OCI-LY3 (cell line): Measurements from ENCODE around the gene TXN.

Experiments
- H2AFZ ChIP-seq: fragments of 200-600, 300-600 bp; shearing (Covaris generic); 2 replicates; pipeline ENCODE4 v1.6.0; 2014; ENCODE audit warnings: antibody characterized with exemption, low read depth, low read length
- H3K27ac ChIP-seq: fragments of 200-600, 300-600 bp; sonication (generic); 2 replicates; pipeline ENCODE4 v1.5.1; 2014; ENCODE audit warnings: mild to moderate bottlenecking, low read length, moderate library complexity, mixed read lengths
- H3K27me3 ChIP-seq: fragments of 200-600, 300-600 bp; sonication (generic); 2 replicates; pipeline ENCODE4 v1.6.1; 2014; ENCODE audit warnings: low read depth, low read length, mixed read lengths
- H3K36me3 ChIP-seq: fragments of 200-600, 300-600 bp; sonication (generic); replicated peaks from 2 replicates; pipeline ENCODE3; 2014; ENCODE audit warnings: low read depth, low read length, mixed read lengths
- H3K4me1 ChIP-seq: fragments of 300-600, 200-600 bp; sonication (generic); 2 replicates; pipeline ENCODE4 v1.6.1; 2014; ENCODE audit warnings: low read length, mixed read lengths
- H3K4me2 ChIP-seq: fragments of 200-600, 300-600 bp; sonication (generic); 2 replicates; pipeline ENCODE4 v1.6.1; 2014; ENCODE audit warnings: low read length, mixed read lengths
- H3K4me3 ChIP-seq: fragments of 300-600, 200-600 bp; sonication (generic); 2 replicates; pipeline ENCODE4 v1.5.1; 2014; ENCODE audit warnings: antibody characterized with exemption, mild to moderate bottlenecking, low read length, moderate library complexity
- H3K79me2 ChIP-seq: fragments of 300-600, 200-600 bp; shearing (Covaris generic); 2 replicates; pipeline ENCODE4 v1.6.1; 2014; ENCODE audit warnings: mild to moderate bottlenecking, low read length, mixed read lengths
- H3K9ac ChIP-seq: fragments of 300-600, 200-600 bp; shearing (Covaris generic); 2 replicates; pipeline ENCODE4 v1.6.0; 2014; ENCODE audit warnings: mild to moderate bottlenecking, low read length, moderate library complexity
- H3K9me3 ChIP-seq: fragments of 200-600, 300-600 bp; shearing (Covaris generic); 2 replicates; pipeline ENCODE4 v1.6.1; 2014; ENCODE audit warnings: low read length, mixed read lengths; ENCODE audit not compliant: insufficient read depth
- H4K20me1 ChIP-seq: fragments of 200-600, 300-600 bp; sonication (generic); 2 replicates; pipeline ENCODE4 v1.6.1; 2016; ENCODE audit warnings: low read length, mixed read lengths; ENCODE audit not compliant: insufficient read depth
- EZH2phosphoT487 ChIP-seq: fragments of 200-600 bp; shearing (Covaris generic); IDR thresholded peaks from 2 replicates; pipeline ENCODE4 v1.6.1; 2018; ENCODE audit warnings: antibody characterized with exemption, mixed run types, low read depth
- TF ChIP-seq, protein P1 (sequence below): fragments of 200-600, 300-600 bp; sonication (generic); IDR thresholded peaks from 2 replicates; pipeline ENCODE4 v1.5.1; 2014; ENCODE audit warnings: antibody characterized with exemption, low read length, low read depth

Gene TXN

DNA sequence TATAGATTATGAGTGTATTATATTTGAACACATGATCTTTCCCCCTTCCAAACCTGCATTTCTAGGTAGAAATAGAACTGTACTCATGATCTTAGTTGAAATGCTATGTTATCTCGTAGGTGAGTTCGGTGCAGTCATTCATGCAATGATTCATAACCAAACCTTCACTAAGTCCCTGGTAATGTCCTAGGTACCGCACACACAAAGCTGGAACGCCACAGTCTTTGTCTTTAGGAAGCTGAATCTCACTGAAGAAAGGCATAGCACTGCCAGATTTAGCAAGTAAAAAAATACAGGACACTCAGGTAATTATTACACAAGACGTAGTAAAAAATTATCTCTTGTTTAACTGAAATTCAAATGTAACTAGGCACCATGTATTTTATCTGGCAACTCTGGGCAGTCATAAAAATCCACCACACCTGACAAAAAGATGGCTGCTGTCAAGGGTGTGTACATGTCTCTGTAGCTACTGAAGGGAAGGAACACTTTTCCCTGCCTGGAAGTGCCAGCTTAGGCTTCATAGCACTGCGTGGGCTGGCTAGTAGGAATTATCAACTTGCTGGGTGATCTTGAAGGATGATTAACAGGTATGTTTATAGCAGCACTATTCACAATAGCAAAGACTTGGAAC is 28.0 kb upstream of the TXN start:
- Histone ChIP-seq H2AFZ (no peak overlapping the region), H4K20me1 (no peaks in the 10 kb centered on the region), H3K79me2 (no peaks in the 10 kb centered on the region), H3K9ac (no peak overlapping the region), H3K27ac (no peak overlapping the region), H3K4me1 (peaks cover 6% of the 10 kb centered on the region), H3K4me2 (no peak overlapping the region), H3K36me3 (no peaks in the 10 kb centered on the region), H3K27me3 (no peaks in the 10 kb centered on the region), H3K4me3 (no peak overlapping the region), H3K9me3 (no peaks in the 10 kb centered on the region)
- TF ChIP-seq, protein P1, sequence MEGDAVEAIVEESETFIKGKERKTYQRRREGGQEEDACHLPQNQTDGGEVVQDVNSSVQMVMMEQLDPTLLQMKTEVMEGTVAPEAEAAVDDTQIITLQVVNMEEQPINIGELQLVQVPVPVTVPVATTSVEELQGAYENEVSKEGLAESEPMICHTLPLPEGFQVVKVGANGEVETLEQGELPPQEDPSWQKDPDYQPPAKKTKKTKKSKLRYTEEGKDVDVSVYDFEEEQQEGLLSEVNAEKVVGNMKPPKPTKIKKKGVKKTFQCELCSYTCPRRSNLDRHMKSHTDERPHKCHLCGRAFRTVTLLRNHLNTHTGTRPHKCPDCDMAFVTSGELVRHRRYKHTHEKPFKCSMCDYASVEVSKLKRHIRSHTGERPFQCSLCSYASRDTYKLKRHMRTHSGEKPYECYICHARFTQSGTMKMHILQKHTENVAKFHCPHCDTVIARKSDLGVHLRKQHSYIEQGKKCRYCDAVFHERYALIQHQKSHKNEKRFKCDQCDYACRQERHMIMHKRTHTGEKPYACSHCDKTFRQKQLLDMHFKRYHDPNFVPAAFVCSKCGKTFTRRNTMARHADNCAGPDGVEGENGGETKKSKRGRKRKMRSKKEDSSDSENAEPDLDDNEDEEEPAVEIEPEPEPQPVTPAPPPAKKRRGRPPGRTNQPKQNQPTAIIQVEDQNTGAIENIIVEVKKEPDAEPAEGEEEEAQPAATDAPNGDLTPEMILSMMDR = no peak
- no peak for TF ChIP-seq EZH2phosphoT487

DNA sequence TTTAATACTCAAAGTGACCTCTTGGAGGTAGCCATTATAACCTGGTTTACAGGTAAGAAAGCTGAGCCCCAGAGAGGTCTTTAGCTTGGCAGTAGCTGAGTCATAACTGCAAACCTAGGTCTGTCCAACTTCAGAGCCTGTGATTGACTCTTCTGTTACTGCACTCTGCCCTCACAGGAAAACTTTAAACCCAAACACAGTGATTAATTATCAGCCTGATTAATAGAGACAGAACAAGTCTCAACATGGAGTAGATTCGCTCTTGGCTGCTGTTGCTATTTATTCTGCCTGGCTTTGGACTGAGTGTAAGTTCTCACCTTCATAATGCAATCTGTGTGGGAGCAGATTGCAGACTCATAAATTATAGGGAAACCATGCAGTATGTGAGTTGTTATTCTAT is 27.4 kb upstream of the TXN start:
- no peak for TF ChIP-seq EZH2phosphoT487
- TF ChIP-seq, protein P1 = no peak
- Histone ChIP-seq H3K79me2 (no peaks in the 10 kb centered on the region), H2AFZ (no peak overlapping the region), H3K27me3 (no peaks in the 10 kb centered on the region), H3K27ac (no peak overlapping the region), H3K4me1 (peaks cover 6% of the 10 kb centered on the region), H3K36me3 (no peaks in the 10 kb centered on the region), H3K9ac (no peak overlapping the region), H4K20me1 (no peaks in the 10 kb centered on the region), H3K4me2 (no peak overlapping the region), H3K9me3 (no peaks in the 10 kb centered on the region), H3K4me3 (no peak overlapping the region)

GRCh38 chr9:110282739-110283081 is 26.4 kb upstream of the TXN start:
- Histone ChIP-seq H3K9me3 (no peaks in the 10 kb centered on the region), H3K4me1 (peaks cover 6% of the 10 kb centered on the region), H3K9ac (no peak overlapping the region), H3K27me3 (no peaks in the 10 kb centered on the region), H3K79me2 (no peaks in the 10 kb centered on the region), H3K4me3 (no peak overlapping the region), H4K20me1 (no peaks in the 10 kb centered on the region), H2AFZ (no peak overlapping the region), H3K36me3 (no peaks in the 10 kb centered on the region), H3K4me2 (no peak overlapping the region), H3K27ac (no peak overlapping the region)
- TF ChIP-seq, protein P1 = no peak
- no peak for TF ChIP-seq EZH2phosphoT487

DNA sequence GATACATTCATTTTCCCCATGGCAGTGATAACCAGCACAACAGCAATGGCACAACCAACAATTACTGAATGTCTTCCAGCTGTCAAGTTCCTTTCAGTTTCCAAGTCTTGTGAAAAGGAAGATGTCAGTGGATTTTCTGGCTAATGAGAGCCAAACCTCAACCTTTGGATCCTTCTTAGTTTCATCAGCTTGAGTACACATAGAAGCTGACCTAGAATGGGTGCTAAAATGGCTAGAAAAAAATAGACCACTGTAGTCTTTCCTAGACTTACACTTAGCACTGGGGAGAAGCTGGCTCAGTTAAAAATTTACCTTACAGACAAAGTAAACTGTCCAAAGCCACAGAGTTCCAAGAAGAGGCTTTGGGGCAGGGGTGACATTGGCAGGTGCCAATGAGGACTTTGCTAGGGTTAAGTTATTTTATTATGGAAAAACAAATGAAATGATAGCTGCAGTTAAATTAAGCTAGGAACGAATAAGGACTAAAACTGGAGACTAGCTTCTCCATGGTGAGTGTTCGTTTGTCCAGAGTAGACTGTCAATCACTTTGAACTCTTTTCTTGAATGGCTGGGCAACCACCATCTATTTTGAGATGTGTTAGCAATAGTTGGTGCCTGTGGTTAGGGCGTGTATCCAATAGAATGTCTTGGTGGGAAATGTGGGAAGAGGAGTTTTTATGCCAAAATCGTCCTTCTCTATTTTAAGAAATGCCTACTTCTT is 25.9 kb upstream of the TXN start:
- no peak overlapping the region for H3K4me3 ChIP-seq
- no peaks in the 10 kb centered on the region for H3K9me3 ChIP-seq
- no peaks in the 10 kb centered on the region for H3K36me3 ChIP-seq
- TF ChIP-seq, protein P1 = no peak
- TF ChIP-seq EZH2phosphoT487 = no peak
- no peak overlapping the region for H2AFZ ChIP-seq
- no peak overlapping the region for H3K9ac ChIP-seq
- H3K27ac ChIP-seq = no peak overlapping the region
- no peak overlapping the region for H3K4me2 ChIP-seq
- no peaks in the 10 kb centered on the region for H3K27me3 ChIP-seq
- H3K4me1 ChIP-seq = peaks cover 6% of the 10 kb centered on the region
- no peaks in the 10 kb centered on the region for H4K20me1 ChIP-seq
- no peaks in the 10 kb centered on the region for H3K79me2 ChIP-seq
